Measurements from ENCODE around the gene TYMS.

Gene TYMS

GRCh38 chr18:623761-624620, 33.5 kb upstream of the TYMS start:
- ChIA-PET CTCF (interaction anchor here (0.6 to 16.5 kb wide), 44 partner anchors 8 to 1918 kb away, joined by 3 to 229 read pairs (median 4); partner anchors contain the start of genes CETN1, ENOSF1 and TYMS), POLR2A (interaction anchor here (0.5 kb wide), 1 partner anchor 50 kb away, joined by 3 read pairs; no protein-coding TSS in a partner anchor)
- peak; percentile 73 for TF ChIP-seq CTCF (IDR thresholded peaks at IDR 0.05; ENCODE audit: control extremely low read depth, extremely low read depth, low read depth, missing control alignments)
- DNase-seq (ENCODE audit: extremely low spot score), result peak; percentile 55

- ChIA-PET POLR2A (no interaction called here), CTCF (interaction anchor here (1.2 to 16.5 kb wide), 5 partner anchors 9 to 212 kb away, joined by 3 to 229 read pairs (median 9); no protein-coding TSS in a partner anchor)
- DNase-seq (ENCODE audit: extremely low spot score), result no peak
- TF ChIP-seq CTCF (IDR thresholded peaks at IDR 0.05; ENCODE audit: control extremely low read depth, extremely low read depth, low read depth, missing control alignments), result no peak
Measured at GRCh38 chr18:627231-627630, 30.2 kb upstream of the TYMS start.

GRCh38 chr18:629269-630150, 27.9 kb upstream of the TYMS start:
- no peak for DNase-seq (ENCODE audit: extremely low spot score)
- ChIA-PET POLR2A (no interaction called here), CTCF (interaction anchor here (1.4 to 16.5 kb wide), 5 partner anchors 11 to 203 kb away, joined by 3 to 229 read pairs (median 9); no protein-coding TSS in a partner anchor)
- TF ChIP-seq CTCF (IDR thresholded peaks at IDR 0.05; ENCODE audit: control extremely low read depth, extremely low read depth, low read depth, missing control alignments), result no peak

- DNase-seq (ENCODE audit: extremely low spot score), result no peak
- CTCF ChIA-PET, result interaction anchor here (0.8 to 16.5 kb wide), 8 partner anchors 8 to 208 kb away, joined by 3 to 229 read pairs (median 4); no protein-coding TSS in a partner anchor
- POLR2A ChIA-PET, result no interaction called here
- no peak for TF ChIP-seq CTCF (IDR thresholded peaks at IDR 0.05; ENCODE audit: control extremely low read depth, extremely low read depth, low read depth, missing control alignments)
Measured at GRCh38 chr18:631560-631959, 25.9 kb upstream of the TYMS start.

GRCh38 chr18:634551-635045, 22.9 kb upstream of the TYMS start:
- POLR2A ChIA-PET, result no interaction called here
- TF ChIP-seq CTCF (IDR thresholded peaks at IDR 0.05; ENCODE audit: control extremely low read depth, extremely low read depth, low read depth, missing control alignments), result no peak
- CTCF ChIA-PET, result interaction anchor here (1.2 kb wide), 1 partner anchor 10 kb away, joined by 5 read pairs; no protein-coding TSS in a partner anchor
- DNase-seq (ENCODE audit: extremely low spot score), result no peak

GRCh38 chr18:635171-635570, 22.3 kb upstream of the TYMS start:
- CTCF ChIA-PET, result interaction anchor here (1.2 kb wide), 1 partner anchor 11 kb away, joined by 5 read pairs; no protein-coding TSS in a partner anchor
- TF ChIP-seq CTCF (IDR thresholded peaks at IDR 0.05; ENCODE audit: control extremely low read depth, extremely low read depth, low read depth, missing control alignments), result no peak
- POLR2A ChIA-PET, result no interaction called here
- no peak for DNase-seq (ENCODE audit: extremely low spot score)
